RWPE1 (cell line): ENCODE results near the gene ZNF19.
"Not testable (repeated sequence)": the region's sequence is repeated elsewhere in the genome, so short reads cannot be mapped to it uniquely, and the experiment has no call there.

Experiments used
- CTCF ChIA-PET: fragments of 350-600 bp; sonication (Branson Sonifier 250); formaldehyde crosslinking; extraction: SDS; loops from one replicate; lab custom pipeline; 2021; lab: Yijun Ruan, JAX
- POLR2A ChIA-PET: fragments of 400-600 bp; formaldehyde crosslinking; extraction: SDS; loops from one replicate; lab custom pipeline; 2020; ENCODE audit warnings: antibody characterized with exemption; ENCODE audit not compliant: low non-redundant PET; lab: Yijun Ruan, JAX
- DNase-seq: peaks from one replicate; pipeline ENCODE4 v3.0.0; 2012; ENCODE audit warnings: low spot score
- H3K27ac ChIP-seq: fragments of 450-650 bp; 2 replicates; pipeline ENCODE4 v1.5.1; 2017
- CTCF ChIP-seq: fragments of 450-650 bp; conservative IDR thresholded peaks from 2 replicates; pipeline ENCODE4 v1.5.1; 2017; ENCODE audit warnings: low read depth, mild to moderate bottlenecking

ZNF19 gene

DNA sequence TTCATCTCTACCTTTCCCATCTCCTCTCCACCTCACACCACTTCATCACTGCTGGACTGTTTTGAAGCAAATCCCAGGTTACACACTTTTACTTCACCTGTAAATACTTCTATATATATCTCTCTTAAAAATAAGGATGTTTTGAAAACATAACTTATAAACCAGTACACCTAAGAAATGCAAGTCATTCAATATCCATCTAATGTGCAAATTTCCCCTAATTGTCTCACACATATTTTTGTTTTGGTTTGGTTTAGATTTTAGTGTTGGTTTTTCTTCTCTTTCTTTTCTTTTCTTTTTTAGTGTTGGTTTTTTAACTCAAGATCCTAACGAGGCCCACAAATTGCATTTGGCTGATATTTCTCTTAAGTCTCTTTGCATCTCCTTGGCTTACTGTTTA lies 17.9 kb upstream of the ZNF19 start:
- ChIA-PET POLR2A (no interaction called here), CTCF (no interaction called here)
- no peak overlapping the region for H3K27ac ChIP-seq
- TF ChIP-seq CTCF = no peak
- no peak for DNase-seq

DNA sequence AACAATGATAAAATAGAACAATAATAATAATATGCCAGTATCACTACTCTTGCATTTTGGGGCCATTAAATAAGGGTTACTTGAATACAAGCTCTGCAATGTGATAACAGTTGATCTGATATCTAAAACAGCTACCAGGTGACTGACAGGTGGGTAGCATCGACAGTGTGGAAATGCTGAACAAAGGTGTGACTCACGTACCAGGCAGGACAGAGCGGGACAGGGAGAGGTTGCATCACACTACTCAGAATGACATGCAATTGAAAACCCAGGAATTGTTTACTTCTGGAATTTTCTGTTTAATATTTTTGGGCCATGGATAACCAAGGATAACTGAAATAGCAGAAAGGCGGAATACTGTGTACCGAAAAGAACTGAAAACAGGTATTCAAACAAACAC lies 15.8 kb upstream of the ZNF19 start:
- POLR2A ChIA-PET = no interaction called here
- CTCF ChIA-PET = no interaction called here
- peak; percentile 29 for DNase-seq
- TF ChIP-seq CTCF = no peak
- no peak overlapping the region for H3K27ac ChIP-seq

GRCh38 chr16:71504051-71504450 lies 14.9 kb upstream of the ZNF19 start:
- POLR2A ChIA-PET, DNase-seq, H3K27ac ChIP-seq: not testable (repeated sequence)
- CTCF ChIA-PET = interaction anchor here (0.6 kb wide), 2 partner anchors 49 to 91 kb away, joined by 3 to 4 read pairs; no protein-coding TSS in a partner anchor

DNA sequence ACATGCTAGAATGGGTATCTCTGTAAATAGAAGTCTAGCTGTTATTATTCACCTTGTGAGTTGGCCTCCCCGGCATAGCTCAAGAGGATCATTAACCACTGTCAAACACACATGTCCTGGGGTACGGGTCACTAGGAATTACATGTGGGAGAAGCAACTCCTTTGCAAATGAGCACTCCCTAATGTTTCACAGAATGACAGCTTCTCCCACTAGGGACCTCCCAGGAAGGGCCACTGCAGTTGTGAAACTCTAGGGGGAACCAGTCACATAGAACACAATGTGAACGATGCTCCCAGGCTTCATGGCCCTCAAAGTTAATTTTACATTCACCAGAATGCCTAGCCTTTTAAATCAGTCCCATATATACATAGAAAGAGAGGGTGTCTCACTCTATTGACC lies 12.4 kb upstream of the ZNF19 start:
- ChIA-PET CTCF (interaction anchor here (0.7 to 3.9 kb wide), 3 partner anchors 37 to 109 kb away, joined by 3 to 32 read pairs (median 9); no protein-coding TSS in a partner anchor), POLR2A (no interaction called here)
- DNase-seq = no peak

GRCh38 chr16:71500964-71501363 lies 11.8 kb upstream of the ZNF19 start:
- TF ChIP-seq CTCF = no peak
- ChIA-PET CTCF (interaction anchor here (0.7 to 3.9 kb wide), 3 partner anchors 38 to 110 kb away, joined by 3 to 32 read pairs (median 9); no protein-coding TSS in a partner anchor), POLR2A (no interaction called here)
- no peak overlapping the region for H3K27ac ChIP-seq
- DNase-seq = no peak

More for the DNA sequence above, 12.4 kb upstream of the ZNF19 start:
- no peak overlapping the region for H3K27ac ChIP-seq
- TF ChIP-seq CTCF = no peak

DNA sequence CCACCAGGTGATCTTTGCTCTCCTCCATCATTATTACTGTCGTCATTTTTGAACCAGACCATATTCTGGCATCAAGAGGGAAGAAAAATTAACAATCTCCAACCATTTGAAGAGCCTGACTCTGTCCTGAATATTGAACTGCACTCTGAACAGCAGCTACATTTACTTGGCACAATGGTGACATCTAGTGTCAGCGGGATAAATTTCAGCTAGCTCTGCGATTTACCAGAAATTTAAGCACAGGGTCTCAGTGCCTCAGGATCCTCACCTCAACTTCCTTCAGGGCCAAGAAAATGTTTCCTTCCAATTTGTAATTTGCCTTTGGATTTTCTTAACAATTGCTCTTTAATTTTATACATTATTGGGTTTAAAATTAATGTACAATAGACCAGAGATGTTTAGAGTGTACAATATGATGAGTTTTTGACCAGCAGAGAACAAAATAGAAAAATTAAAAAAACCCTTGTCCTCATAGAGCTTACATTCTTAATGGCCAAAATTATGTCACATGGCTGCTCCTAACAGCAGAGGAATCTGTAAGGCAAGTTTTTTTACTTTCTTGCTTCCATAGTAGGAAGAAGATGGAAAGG lies 10.7 kb upstream of the ZNF19 start:
- no peak overlapping the region for H3K27ac ChIP-seq
- DNase-seq = peak; percentile 59
- ChIA-PET POLR2A (no interaction called here), CTCF (interaction anchor here (1.0 to 3.9 kb wide), 3 partner anchors 14 to 88 kb away, joined by 3 to 32 read pairs (median 9); no protein-coding TSS in a partner anchor)
- peak; percentile 76 for TF ChIP-seq CTCF

GRCh38 chr16:71498031-71498430 lies 8.9 kb upstream of the ZNF19 start:
- H3K27ac ChIP-seq = no peak overlapping the region
- ChIA-PET POLR2A (interaction anchor here (0.7 kb wide), 1 partner anchor 31 kb away, joined by 4 read pairs; no protein-coding TSS in a partner anchor), CTCF (no interaction called here)
- no peak for TF ChIP-seq CTCF
- no peak for DNase-seq
